Stimulated activated CD4-positive, alpha-beta T cell treated with anti-CD3 and anti-CD28 coated beads, Interleukin-12 subunit alpha, Interleukin-12 subunit beta, amount 100 ng/mL, for 48 hours (primary cell): ENCODE data around the gene YOD1.

Source experiments
- DNase-seq, 3 donors: peaks; one replicate each; pipeline ENCODE4 v3.0.0-alpha.2; 2020; ENCODE audit warnings: low read depth in 2 of 3, low spot score in 1 of 3

The YOD1 gene

GRCh38 chr1:207051191-207051943 is at the start of gene YOD1:
Gene YOD1, minus strand, starts transcription at chr1:207051208. Its CDS starts 178 bp downstream, at chr1:207051030.
- DNase-seq: no peak

- DNase-seq: peak; percentile 19 to 27 (median 22)
Observed at GRCh38 chr1:207097871-207098324, 46.9 kb upstream of the YOD1 start.

GRCh38 chr1:207093944-207094343 is 42.9 kb upstream of the YOD1 start:
- DNase-seq: no peak

- no peak for DNase-seq
Observed at GRCh38 chr1:207091200-207091908, 40.3 kb upstream of the YOD1 start.

GRCh38 chr1:207089627-207090355 is 38.8 kb upstream of the YOD1 start:
- DNase-seq: no peak

- DNase-seq: no peak
Observed at GRCh38 chr1:207088701-207089626, 38.0 kb upstream of the YOD1 start, which contains the start of gene C4BPB. Gene C4BPB, plus strand, starts transcription at chr1:207088860. Its CDS starts 672 bp downstream, at chr1:207089532.

- DNase-seq: no peak
Observed at GRCh38 chr1:207088161-207088560, 37.2 kb upstream of the YOD1 start.

GRCh38 chr1:207085887-207086286 is 34.9 kb upstream of the YOD1 start:
- DNase-seq: no peak

- DNase-seq: peak; percentile 12 to 57 (median 27)
Observed at GRCh38 chr1:207084701-207085180, 33.7 kb upstream of the YOD1 start.

- no peak for DNase-seq
Observed at GRCh38 chr1:207084232-207084631, 33.2 kb upstream of the YOD1 start.

- no peak for DNase-seq
Observed at GRCh38 chr1:207081806-207082205, 30.8 kb upstream of the YOD1 start.

- DNase-seq: no peak
Observed at GRCh38 chr1:207081088-207081487, 30.1 kb upstream of the YOD1 start.

- no peak for DNase-seq
Observed at GRCh38 chr1:207079706-207080241, 28.8 kb upstream of the YOD1 start.

GRCh38 chr1:207078578-207079132 is 27.6 kb upstream of the YOD1 start:
- no peak for DNase-seq

GRCh38 chr1:207077470-207078377 is 26.7 kb upstream of the YOD1 start:
- DNase-seq: peak; percentile 28 to 83 (median 37)

- no peak for DNase-seq
Observed at GRCh38 chr1:207077012-207077411, 26.0 kb upstream of the YOD1 start.

GRCh38 chr1:207076181-207076955 is 25.4 kb upstream of the YOD1 start:
- DNase-seq: no peak
